GM19099 (cell line): ENCODE measurements around the gene CHM.

Source experiments
- POLR2A ChIP-seq: IDR thresholded peaks from 3 replicates; pipeline ENCODE4 v1.6.1; 2011; ENCODE audit warnings: low read depth; ENCODE audit not compliant: insufficient read length; ENCODE audit errors: extremely low read depth

The CHM gene

GRCh38 chrX:85930099-85930498, 117.3 kb downstream of the CHM start:
- no peak for TF ChIP-seq POLR2A

GRCh38 chrX:85928606-85929005, 118.8 kb downstream of the CHM start:
- TF ChIP-seq POLR2A: no peak

- TF ChIP-seq POLR2A: no peak
Measured at GRCh38 chrX:85927740-85928139, 119.6 kb downstream of the CHM start.

- TF ChIP-seq POLR2A: no peak
Measured at GRCh38 chrX:85922821-85923220, 124.5 kb downstream of the CHM start.

- no peak for TF ChIP-seq POLR2A
Measured at GRCh38 chrX:85914431-85914830, 132.9 kb downstream of the CHM start.

- no peak for TF ChIP-seq POLR2A
Measured at GRCh38 chrX:85907316-85907715, 140.0 kb downstream of the CHM start.

- TF ChIP-seq POLR2A: no peak
Measured at GRCh38 chrX:85906399-85906798, 141.0 kb downstream of the CHM start.

GRCh38 chrX:85905851-85906250, 141.5 kb downstream of the CHM start:
- no peak for TF ChIP-seq POLR2A

- no peak for TF ChIP-seq POLR2A
Measured at GRCh38 chrX:85903692-85904471, 143.5 kb downstream of the CHM start.

- no peak for TF ChIP-seq POLR2A
Measured at GRCh38 chrX:85897362-85898126, 149.8 kb downstream of the CHM start.

GRCh38 chrX:85882601-85883000, 164.8 kb downstream of the CHM start:
- no peak for TF ChIP-seq POLR2A

GRCh38 chrX:85870585-85870984, 176.8 kb downstream of the CHM start:
- no peak for TF ChIP-seq POLR2A

GRCh38 chrX:85865324-85865723, 182.0 kb downstream of the CHM start:
- TF ChIP-seq POLR2A: no peak

- no peak for TF ChIP-seq POLR2A
Measured at GRCh38 chrX:85859426-85859825, 187.9 kb downstream of the CHM start.

GRCh38 chrX:85851418-85851817, 195.9 kb downstream of the CHM start:
- TF ChIP-seq POLR2A: no peak

- TF ChIP-seq POLR2A: no peak
Measured at GRCh38 chrX:85836868-85837267, 210.5 kb downstream of the CHM start.
